GDM1 (cell line): ENCODE results near the gene UVSSA.
"Not testable (repeated sequence)": the region's sequence is repeated elsewhere in the genome, so short reads cannot be mapped to it uniquely, and the experiment has no call there.

Experiments used
- DNase-seq: peaks from one replicate; lab custom pipeline; 2025; lab: John Stamatoyannopoulos, UW

UVSSA gene

GRCh38 chr4:1317177-1318045, 29.6 kb upstream of the UVSSA start:
- DNase-seq = no peak

- no peak for DNase-seq
Observed at GRCh38 chr4:1318046-1318375, 29.0 kb upstream of the UVSSA start.

DNA sequence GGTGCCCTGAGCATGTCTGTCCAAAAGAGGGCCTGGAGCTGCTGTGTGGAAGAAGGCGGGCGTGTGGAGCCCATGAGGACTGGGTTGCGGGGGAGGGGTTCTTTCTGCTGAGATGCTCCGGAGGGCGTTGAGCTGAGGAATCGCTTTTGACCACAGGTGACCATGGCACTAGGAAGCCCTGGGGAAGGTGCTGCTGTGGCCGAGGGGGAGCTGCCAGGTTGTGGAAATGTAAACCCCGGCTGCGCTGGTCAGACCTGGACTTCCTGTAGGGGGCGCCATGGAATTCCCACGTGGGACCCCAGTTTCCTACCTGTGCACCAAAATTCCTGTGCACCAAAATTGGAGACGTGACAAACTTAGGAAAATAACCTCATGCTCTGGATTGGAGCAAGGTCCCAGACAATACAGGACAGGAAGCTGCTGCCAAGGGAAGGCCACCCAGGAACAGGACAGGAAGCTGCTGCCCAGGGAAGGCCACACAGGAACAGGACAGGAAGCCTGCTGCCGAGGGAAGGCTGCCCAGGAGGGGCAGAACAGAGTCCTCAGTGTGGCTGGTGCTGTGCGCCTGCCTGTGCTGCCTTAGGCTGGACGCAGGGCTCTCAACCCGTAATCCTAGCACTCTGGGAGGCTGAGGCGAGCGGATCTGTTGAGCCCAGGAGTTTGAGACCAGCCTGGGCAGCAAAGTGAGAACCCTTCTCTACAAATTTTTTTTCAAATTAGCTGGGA, 28.4 kb upstream of the UVSSA start:
- no peak for DNase-seq

- DNase-seq = no peak
Observed at GRCh38 chr4:1321486-1321885, 25.5 kb upstream of the UVSSA start.

GRCh38 chr4:1321946-1322650, 24.9 kb upstream of the UVSSA start:
- DNase-seq = no peak

DNA sequence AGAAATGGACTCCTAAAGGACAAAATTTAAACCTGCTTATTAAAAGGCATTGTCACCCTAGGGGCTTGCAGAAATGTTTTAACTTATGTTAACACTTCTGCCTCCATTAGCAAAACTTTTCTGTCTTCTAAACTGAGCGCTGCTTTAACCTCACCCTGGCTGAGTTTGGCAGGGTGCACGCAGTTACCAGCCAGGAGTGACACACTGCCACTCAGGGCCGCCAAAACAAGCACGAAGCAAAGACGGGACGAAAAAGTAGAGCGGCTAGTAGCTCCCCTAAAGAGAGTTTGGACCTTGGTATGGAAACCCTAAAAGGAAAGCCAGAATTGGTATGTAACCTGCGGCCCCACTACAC, 23.8 kb upstream of the UVSSA start:
- DNase-seq = no peak

- DNase-seq = no peak
Observed at GRCh38 chr4:1323635-1324442, 23.2 kb upstream of the UVSSA start.

DNA sequence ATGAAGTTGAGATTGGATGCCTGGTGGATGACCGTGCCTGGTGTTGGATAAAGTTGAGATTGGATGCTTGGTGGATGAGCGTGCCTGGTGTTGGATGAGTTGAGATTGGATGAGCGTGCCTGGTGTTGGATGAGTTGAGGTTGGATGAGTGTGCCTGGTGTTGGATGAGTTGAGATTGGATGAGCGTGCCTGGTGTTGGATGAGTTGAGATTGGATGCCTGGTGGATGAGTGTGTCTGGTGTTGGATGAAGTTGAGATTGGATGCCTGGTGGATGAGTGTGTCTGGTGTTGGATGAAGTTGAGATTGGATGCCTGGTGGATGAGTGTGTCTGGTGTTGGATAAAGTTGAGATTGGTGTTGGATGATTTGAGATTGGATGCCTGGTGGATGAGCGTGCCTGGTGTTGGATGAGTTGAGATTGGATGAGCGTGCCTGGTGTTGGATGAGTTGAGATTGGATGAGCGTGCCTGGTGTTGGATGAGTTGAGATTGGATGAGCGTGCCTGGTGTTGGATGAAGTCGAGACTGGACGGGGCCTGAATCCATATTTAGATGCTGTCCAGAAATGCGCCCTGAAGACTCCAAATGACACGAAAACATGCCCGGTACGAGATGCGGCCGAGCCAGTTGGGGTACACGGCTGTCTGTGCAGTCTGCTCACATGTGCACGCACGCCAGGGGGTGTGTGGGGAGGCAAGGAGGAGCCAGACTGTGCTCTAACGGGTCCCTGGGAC, 22.4 kb upstream of the UVSSA start:
- DNase-seq = not testable (repeated sequence)

DNA sequence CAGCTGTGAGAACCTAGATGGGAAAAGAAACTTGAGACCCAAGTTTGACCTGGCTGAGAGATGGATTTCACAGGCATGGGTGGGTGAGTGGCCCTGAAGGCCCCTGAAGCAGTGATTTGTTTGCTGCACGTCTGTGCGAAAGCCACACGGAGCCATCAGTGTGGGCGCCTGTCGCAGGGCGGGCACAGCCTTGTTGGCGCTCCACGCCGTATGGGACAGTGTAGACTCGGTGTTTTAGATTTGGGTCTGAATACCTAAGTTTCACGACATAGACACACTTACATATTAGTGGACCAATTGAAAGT, 21.9 kb upstream of the UVSSA start:
- no peak for DNase-seq

DNA sequence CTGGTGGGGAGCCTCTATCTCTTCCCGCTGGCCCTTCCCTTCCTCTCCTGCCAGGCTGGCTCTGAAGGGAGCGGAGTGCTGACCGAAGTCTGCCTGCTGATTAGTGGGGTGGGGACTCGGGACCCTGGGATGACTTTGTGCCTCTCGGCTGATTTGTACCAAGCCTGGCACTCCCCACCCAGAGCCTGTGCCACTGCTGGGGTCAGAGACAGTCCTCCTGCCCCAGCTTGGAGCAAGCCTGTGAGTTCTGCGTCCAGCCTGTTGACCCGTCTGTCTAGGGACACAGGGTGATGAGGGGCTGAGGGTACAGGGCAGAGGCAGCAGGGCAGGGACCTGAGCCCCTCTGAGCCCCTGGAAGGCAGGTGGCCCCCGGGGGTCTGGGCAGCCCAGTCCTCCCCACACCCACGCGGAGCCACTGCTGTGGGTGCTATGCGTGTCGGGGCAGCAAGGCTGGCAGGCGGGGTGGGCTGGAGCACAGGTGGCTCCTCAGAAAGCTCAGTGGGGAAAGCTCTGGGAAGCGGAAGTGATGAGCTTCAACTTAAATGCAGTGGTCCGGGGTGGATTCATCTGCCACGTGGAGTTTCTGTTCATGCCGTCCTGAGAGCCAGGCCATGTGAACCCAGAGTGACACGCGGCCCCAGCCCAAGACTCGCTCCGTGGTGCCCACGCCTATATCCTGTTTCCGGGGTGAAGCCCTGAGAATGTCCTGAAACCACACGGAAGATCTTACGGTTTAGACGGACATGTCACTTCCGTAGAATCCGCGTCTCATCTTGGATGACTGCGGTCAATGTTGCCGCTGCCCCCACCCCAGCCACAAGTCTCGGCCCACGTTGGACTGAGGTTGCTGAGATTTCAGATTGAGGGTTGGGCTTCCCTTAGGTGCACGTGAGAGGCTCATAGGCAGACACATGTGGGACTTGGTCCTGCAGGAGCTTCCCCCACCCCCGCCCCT, 21.1 kb upstream of the UVSSA start:
- DNase-seq = no peak

DNA sequence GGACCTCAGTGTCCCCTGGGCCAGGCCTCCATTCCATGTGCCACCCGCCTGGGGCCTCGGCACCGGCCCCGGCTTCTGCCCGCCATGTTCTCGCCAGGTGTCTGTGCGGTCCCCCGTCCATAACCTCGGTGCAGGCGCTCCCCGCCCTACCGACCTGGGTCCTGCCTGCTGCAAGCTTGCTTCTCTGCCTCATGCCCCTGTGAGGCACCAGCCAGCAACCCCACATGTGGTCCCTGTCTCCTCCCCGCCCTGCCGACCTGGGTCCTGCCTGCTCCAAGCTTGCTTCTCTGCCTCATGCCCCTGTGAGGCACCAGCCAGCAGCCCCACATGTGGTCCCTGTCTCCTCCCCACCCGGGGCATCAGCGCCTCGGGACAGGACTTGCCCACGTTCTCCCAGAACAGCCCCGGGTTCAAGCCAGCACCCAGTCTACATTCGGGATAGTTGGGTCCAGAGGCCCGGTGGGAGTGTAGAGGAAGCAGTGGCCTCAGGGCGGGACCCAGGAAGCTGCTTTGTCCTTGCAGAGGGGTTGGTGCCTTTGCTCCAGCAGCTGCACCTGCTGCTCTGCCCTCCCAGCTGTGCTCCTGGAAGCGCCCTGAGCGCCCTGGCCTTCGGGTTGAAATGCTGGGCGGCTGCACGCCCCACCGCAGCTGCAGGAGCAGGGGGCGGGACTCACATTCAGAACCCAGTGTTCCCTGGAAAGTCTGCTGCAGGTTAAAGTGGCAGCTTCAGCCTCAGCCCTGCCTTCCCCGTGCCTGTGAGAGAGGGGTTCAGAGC, 20.1 kb upstream of the UVSSA start:
- DNase-seq = no peak

GRCh38 chr4:1327526-1328266, 19.3 kb upstream of the UVSSA start:
- DNase-seq = no peak

DNA sequence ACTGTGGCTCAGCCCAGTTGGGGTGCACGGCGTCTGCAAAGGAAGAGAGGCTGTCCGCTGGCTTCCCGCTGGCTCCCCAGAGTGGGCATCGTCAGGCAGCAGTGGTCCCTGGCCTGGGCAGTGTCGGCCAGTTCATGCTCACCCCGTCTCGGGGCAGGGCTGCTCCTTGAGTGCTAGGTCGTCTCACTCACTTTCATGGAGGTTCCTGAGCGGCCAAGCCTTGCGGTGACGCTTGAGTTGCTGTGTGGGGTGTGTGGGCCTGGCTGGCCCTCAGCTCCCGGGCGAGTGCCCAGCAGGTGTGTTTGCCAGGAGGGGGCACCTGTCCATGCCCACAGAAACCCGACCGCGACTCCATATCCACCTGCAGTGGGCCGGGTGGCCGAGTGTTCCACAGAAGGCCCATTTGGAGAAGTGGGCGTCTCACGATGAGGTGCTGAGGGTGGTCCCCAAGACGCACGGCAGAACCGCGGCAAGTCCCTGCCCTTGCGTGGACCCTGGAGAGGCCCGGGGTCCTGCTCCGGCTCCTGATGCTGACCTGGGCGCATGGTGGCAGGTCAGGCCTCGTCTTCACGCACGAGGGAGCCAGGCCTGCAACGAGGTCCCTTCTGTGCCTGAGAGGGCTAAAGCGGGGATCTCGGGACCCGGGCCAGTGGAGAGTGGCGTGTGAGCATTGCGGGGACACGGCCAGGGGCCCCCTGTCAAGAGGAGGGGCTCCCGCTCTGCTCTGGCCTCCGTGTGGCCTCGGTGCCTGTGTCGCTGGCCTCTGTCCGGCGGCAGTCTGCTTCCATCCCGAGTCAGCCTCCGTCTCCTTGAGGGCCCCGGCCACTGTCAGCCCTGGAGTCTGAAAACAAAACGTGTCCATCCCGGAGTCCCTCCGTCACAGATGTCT, 18.5 kb upstream of the UVSSA start:
- no peak for DNase-seq

GRCh38 chr4:1329408-1330371, 17.3 kb upstream of the UVSSA start:
- DNase-seq = no peak

GRCh38 chr4:1330761-1331590, 16.0 kb upstream of the UVSSA start:
- DNase-seq = no peak
